Hepatic stellate cell (primary cell): ENCODE results near the gene KLHL17.
"Not testable (repeated sequence)": the region's sequence is repeated elsewhere in the genome, so short reads cannot be mapped to it uniquely, and the experiment has no call there.

Experiments
- DNase-seq: peaks from one replicate; pipeline ENCODE4 v3.0.0; 2011; ENCODE audit warnings: low spot score

The KLHL17 gene

DNA sequence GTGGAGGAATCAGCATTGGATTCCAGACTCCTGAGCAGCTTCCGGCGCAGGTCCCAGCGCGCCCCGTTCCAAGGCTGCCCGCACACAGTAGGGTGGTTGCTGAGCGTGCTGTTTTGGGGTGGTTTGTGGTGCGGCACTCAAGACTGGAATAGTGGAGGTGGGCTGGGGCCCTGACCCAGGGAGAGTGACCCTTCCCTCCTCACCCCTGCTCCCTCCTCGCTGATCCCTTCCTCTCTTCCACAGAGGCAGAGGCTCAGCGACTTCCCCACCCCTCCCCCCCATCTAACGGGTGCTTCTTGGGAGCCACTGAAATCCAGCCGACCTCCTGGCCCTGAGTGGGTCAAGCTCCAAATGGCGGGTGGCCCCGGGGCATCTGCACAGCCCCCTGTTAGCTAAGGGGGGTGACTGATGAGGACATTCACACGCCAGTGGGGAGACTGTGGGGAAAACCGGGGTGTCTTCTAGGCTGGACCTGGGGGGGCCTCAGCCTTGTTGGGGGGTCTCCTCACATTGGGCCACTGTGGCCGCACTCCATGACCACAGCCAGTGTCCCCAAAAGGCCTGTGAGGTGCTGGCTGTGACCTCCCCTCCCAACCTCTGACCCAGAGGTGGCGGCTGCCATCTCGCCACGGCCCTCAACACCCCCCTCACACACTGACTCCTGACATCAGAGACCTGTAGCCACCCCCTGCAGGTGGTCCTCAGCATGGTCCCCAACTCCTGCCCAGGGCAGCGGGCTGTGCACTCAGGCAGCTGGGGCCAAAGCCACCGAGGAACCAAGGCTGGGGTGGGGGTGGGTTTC is 43.4 kb downstream of the KLHL17 start:
- no peak for DNase-seq

- no peak for DNase-seq
Observed at GRCh38 chr1:1004420-1004779, 44.0 kb downstream of the KLHL17 start.

- DNase-seq: peak; percentile 74
Observed at GRCh38 chr1:1004780-1005697, 44.7 kb downstream of the KLHL17 start.

DNA sequence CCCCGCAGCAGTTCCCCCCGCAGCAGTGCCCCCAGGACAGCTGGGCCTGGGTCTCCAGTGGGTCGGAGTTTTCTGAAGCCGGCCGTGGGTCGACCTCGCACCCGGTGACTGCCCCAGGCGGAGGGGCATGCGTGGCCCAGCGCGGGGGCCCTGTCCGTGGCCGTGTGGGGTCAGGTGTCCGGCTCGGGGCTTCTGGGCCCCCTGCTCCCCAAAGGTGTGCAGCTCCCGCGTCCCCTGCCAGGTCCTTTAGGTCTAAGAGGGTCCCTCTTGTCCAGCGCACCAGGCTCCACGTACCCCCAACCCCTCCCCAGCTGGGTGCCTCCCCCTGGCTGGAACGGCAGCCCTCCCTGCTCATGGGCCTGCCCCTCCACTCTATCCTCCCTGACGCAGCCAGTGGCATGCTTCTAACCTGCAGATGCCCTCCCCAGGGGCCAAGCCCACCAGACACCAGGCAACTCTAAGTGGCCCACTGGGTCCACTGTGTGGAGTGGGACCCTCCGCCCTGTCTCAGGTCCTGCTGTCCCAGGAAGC is 45.5 kb downstream of the KLHL17 start:
- no peak for DNase-seq

DNA sequence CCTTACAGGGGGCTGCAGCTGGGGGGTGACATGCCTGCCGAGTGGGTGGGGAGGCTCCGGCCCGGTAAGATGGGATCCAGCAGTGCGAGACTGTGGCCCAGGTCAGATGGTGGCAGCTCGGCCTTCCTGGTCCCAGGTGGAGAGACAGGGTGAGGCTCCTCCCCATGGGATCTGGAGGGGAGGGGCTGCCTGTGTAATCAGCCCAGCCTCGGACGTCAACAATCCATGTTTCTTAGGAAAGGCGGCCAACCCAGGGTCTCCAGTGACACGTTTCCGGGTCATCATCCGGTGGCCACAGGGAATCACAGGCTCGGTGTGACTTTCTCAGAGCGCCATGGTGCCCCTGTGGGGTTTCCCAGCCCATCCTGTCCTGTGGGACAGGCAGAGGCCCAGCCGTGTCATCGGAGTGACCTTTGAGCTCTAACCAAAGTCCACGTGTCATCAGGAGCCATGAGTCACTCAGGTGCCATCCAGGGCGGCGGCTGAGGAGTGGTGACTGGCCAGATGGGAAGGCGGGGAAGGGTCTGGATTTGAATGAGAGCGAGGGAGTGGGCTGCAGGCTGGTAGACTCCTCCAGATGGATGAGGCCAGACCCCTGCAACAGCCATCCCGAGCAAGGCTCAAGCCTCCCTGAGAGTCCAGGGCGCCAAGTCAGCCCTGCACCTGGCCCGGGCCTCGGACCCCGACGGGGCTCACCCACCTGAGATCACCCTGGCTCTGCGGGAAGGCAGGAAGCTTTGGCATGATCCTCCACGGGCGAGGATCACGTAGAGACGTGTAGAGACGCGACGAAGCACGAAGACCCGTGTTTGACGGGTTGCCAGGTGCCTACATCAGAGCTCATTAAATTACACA is 46.1 kb downstream of the KLHL17 start:
- DNase-seq: no peak

DNA sequence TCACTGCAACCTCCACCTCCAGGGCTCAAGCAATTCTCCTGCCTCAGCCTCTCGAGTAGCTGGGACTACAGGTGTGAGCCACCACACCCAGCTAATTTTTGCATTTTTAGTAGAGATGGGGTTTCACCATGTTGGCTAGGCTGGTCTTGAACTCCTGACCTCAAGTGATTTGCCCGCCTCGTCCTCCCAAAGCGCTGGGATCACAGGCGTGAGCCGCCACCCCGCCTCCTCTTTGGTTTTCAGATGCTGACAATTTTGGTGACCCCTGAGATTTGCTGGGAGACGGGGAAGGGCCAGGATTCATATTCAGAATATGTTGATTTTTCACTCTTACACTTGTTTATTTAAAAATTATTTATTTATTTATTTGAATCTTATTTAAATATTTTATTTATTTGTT is 49.7 kb downstream of the KLHL17 start:
- DNase-seq: not testable (repeated sequence)

- no peak for DNase-seq
Observed at GRCh38 chr1:1011396-1011949, 51.1 kb downstream of the KLHL17 start.

DNA sequence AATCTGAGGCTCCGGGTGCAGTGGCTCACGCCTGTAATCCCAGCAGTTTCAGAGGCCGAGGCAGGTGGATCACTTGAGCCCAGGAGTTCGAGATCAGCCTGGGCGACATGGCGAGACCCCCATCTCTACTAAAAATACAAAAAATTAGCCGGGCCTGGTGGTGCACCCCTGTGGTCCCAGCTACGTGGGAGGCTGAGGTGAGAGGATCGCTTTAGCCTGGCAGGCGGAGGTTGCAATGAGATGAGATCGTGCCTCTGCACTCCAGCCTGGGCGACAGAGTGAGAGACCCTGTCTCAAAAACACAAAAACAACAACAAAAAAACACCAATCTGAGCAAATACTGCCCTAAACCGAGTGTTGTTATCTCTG is 52.3 kb downstream of the KLHL17 start:
- DNase-seq: not testable (repeated sequence)

DNA sequence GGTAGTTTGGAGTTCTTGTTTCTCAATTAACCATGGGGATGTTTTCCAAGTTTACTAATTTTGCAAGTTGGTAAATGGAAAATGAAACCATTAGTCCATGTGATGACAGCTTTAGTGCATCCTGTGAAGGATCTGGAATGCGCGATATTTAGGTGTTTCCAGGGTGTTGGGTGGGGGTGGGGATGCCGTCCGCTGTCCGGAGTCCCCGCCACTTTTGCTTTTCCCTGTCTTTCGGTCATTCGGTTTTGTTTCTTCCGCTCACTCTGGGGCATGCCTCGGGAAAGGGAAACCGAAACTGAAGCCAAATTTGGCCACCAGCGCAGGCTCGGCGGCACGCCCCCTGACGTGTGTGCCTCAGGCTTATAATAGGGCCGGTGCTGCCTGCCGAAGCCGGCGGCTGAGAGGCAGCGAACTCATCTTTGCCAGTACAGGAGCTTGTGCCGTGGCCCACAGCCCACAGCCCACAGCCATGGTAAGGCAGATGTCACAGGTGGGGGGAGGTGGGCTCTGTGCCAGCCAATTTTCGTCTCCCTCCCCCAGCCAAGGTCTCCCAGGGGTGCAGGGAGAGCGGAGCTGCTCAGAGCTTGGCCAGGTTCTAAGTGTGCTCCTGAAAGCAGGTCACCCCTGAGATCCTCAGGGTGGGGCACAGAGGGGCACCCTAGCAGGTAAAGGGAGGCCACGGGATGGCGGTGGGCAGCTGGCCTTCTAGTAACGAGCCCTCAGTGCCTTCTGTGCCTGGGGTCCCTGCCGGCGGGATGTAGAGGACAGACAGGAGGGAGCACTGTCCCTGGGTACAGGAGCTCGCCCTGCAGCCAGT is 52.9 kb downstream of the KLHL17 start, which contains the start of gene ISG15:
ISG15 (plus strand) TSS at position 393 of the 817 bp plus-strand sequence; CDS start at position 470, 77 bp downstream.
- DNase-seq: peak; percentile 84

DNA sequence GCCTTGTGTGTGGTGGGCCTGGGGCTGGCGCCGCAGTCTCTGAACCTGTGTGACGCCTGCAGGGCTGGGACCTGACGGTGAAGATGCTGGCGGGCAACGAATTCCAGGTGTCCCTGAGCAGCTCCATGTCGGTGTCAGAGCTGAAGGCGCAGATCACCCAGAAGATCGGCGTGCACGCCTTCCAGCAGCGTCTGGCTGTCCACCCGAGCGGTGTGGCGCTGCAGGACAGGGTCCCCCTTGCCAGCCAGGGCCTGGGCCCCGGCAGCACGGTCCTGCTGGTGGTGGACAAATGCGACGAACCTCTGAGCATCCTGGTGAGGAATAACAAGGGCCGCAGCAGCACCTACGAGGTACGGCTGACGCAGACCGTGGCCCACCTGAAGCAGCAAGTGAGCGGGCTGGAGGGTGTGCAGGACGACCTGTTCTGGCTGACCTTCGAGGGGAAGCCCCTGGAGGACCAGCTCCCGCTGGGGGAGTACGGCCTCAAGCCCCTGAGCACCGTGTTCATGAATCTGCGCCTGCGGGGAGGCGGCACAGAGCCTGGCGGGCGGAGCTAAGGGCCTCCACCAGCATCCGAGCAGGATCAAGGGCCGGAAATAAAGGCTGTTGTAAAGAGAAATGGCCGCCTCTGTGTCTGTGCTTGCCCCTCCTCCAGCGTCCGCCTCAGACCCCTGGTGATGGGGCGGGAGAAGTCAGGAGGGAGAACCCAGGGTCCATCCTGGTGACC is 53.7 kb downstream of the KLHL17 start:
- no peak for DNase-seq

DNA sequence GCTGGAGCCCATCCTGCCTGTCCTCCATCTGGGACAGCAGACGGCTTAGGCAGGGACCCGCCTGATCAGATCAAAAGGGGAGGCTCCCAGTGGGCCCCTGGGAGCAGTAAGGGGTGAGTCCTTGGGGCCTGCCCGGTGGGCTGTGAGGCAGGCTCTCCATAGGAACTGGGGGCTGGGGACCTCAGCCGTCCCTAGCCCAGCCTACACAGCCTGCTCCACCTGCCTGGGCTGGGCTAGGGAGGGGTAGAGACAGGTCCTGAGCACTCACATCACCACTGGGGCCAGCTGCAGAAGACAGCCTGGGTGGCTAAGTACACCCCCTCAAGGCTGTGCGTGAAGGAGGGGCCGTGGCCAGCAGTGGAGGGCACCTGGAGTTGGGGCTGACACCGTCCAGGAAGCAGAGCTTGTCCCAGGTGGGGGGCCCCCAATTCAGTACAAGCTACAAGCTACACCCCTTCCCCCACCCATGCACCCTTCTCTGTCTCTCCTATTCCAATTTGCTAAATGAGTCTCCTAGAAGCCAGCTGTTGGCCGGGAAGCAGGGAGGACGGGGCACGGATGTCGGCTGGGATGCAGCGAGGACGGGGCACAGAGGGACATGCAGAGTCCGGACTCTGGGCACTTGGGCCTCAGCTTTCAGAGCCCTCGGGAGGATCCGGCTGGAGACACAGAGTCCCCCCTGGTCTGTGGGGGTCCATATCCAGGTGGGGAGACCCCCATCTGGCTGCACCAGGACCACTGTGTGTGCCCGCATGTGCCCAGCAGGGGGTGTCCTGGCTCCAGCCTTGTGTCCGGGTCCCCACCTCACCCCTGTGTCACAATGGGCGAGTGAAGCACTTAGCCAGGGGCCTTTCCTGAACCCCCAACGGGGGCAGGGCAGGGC is 54.7 kb downstream of the KLHL17 start:
- DNase-seq: no peak
